HepG2 (cell line): ENCODE measurements around the gene TEX19. TPM values are rescaled to one million over a fixed set of nuclear protein-coding genes. Genes with fewer than 3 reads are reported as not detected.
A peak's percentile ranks its signal among the peaks of the same experiment; 100 is the strongest.

Experiments
- ATF7 ChIP-seq, 2 experiments: fragments of 450-650 bp in 1 of 2; sonication (generic) in 1 of 2; formaldehyde crosslinking in 1 of 2; IDR thresholded peaks; 2 replicates each; pipeline versions ENCODE4 v1.4.0 to v1.6.1; 2016 to 2020; ENCODE audit warnings: antibody characterized with exemption in 1 of 2, mild to moderate bottlenecking in 1 of 2, missing genetic modification reagents in 1 of 2
- CENPX ChIP-seq: sonication (generic); formaldehyde crosslinking; IDR thresholded peaks from 2 replicates; pipeline ENCODE4 v1.9.0; 2021; ENCODE audit warnings: mild to moderate bottlenecking, missing genetic modification reagents, moderate library complexity
- GFI1 ChIP-seq: sonication (generic); formaldehyde crosslinking; IDR thresholded peaks from 2 replicates; pipeline ENCODE4 v1.5.0; 2020; ENCODE audit warnings: missing genetic modification reagents, mild to moderate bottlenecking, borderline replicate concordance
- KDM1A ChIP-seq: IDR thresholded peaks from 2 replicates; pipeline ENCODE4 v1.6.1; 2016; ENCODE audit warnings: missing compliant biosample characterization
- KDM4B ChIP-seq: sonication (generic); formaldehyde crosslinking; IDR thresholded peaks from 2 replicates; pipeline ENCODE4 v1.4.0; 2020; ENCODE audit warnings: missing genetic modification reagents
- KLF13 ChIP-seq: sonication (generic); formaldehyde crosslinking; IDR thresholded peaks from 2 replicates; pipeline ENCODE4 v1.4.0; 2020; ENCODE audit warnings: mild to moderate bottlenecking, missing genetic modification reagents
- NR2F2 ChIP-seq: IDR thresholded peaks from 2 replicates; pipeline ENCODE4 v1.6.1; 2012; ENCODE audit warnings: low read depth, inconsistent platforms, borderline replicate concordance
- NRL ChIP-seq: sonication (generic); formaldehyde crosslinking; IDR thresholded peaks from 2 replicates; pipeline ENCODE4 v1.5.0; 2020; ENCODE audit warnings: missing genetic modification reagents, mild to moderate bottlenecking, moderate library complexity, borderline replicate concordance
- SIN3A ChIP-seq: IDR thresholded peaks from 2 replicates; pipeline ENCODE4 v1.6.1; 2011; ENCODE audit warnings: low read depth, mild to moderate bottlenecking, control low read depth, low read length, borderline replicate concordance
- SIX4 ChIP-seq: sonication (generic); formaldehyde crosslinking; IDR thresholded peaks from 2 replicates; pipeline ENCODE4 v1.4.0; 2020; ENCODE audit warnings: missing genetic modification reagents
- XBP1 ChIP-seq: sonication (generic); formaldehyde crosslinking; IDR thresholded peaks from 2 replicates; pipeline ENCODE4 v1.5.0; 2020; ENCODE audit warnings: missing genetic modification reagents
- ZNF10 ChIP-seq: sonication (generic); formaldehyde crosslinking; IDR thresholded peaks from 2 replicates; pipeline ENCODE4 v1.4.0; 2020; ENCODE audit warnings: mild to moderate bottlenecking, low read depth, missing genetic modification reagents, borderline replicate concordance
- ZNF138 ChIP-seq: sonication (generic); formaldehyde crosslinking; IDR thresholded peaks from 2 replicates; pipeline ENCODE4 v1.5.0; 2020; ENCODE audit warnings: mild to moderate bottlenecking, low read depth, missing genetic modification reagents
- ZNF335 ChIP-seq: sonication (generic); formaldehyde crosslinking; IDR thresholded peaks from 2 replicates; pipeline ENCODE4 v1.4.0; 2020; ENCODE audit warnings: missing genetic modification reagents
- ZNF431 ChIP-seq: sonication (generic); formaldehyde crosslinking; IDR thresholded peaks from 2 replicates; pipeline ENCODE4 v1.9.0; 2022; ENCODE audit warnings: missing genetic modification reagents, low read depth, mild to moderate bottlenecking, borderline replicate concordance
- ZNF563 ChIP-seq: sonication (generic); formaldehyde crosslinking; IDR thresholded peaks from 2 replicates; pipeline ENCODE4 v1.8.0; 2022; ENCODE audit warnings: mild to moderate bottlenecking, moderate library complexity, missing genetic modification reagents
- ZNF747 ChIP-seq: sonication (generic); formaldehyde crosslinking; IDR thresholded peaks from 2 replicates; pipeline ENCODE4 v1.8.1; 2023; ENCODE audit warnings: missing genetic modification reagents, mild to moderate bottlenecking, borderline replicate concordance
- ZSCAN31 ChIP-seq: sonication (generic); formaldehyde crosslinking; IDR thresholded peaks from 2 replicates; pipeline ENCODE4 v1.5.0; 2020; ENCODE audit warnings: low read depth, mild to moderate bottlenecking, missing genetic modification reagents
- polyA plus RNA-seq, 8 experiments: library from polyadenylated mRNA; depleted of rRNA in 3 of 8; stranded (reverse) in 7 of 8; unstranded in 1 of 8; fragments of >200 nt; fragmentation: Illumina TruSeq in 4 of 8; extraction: Trizol in 4 of 8; gene quantifications; 2 replicates each; pipeline versions ENCODE4 v1.2.1 to v1.2.3, GENCODE V29; 2011 to 2016; ENCODE audit warnings: low read depth in 4 of 8, missing spikeins in 1 of 8, mixed read lengths in 1 of 8; ENCODE audit not compliant: insufficient read depth in 1 of 8
- total RNA-seq, 5 experiments: library from RNA; depleted of rRNA; stranded (reverse); fragments of >200 nt; fragmentation: Illumina TruSeq; extraction: Trizol; gene quantifications; 2 replicates each; pipeline ENCODE4 v1.2.3, GENCODE V29; 2016; ENCODE audit warnings: low read depth in 1 of 5
- TF ChIP-seq, protein P1 (sequence below): sonication (generic); formaldehyde crosslinking; IDR thresholded peaks from 2 replicates; pipeline ENCODE4 v1.4.0; 2020; ENCODE audit warnings: missing genetic modification reagents, borderline replicate concordance

The TEX19 gene
- total and polyA plus RNA-seq, 2 of the 13 experiments (the other 11 are each of a cell fraction or from before 2014, with no cell fraction given), result 1.3 to 6.0 TPM

DNA sequence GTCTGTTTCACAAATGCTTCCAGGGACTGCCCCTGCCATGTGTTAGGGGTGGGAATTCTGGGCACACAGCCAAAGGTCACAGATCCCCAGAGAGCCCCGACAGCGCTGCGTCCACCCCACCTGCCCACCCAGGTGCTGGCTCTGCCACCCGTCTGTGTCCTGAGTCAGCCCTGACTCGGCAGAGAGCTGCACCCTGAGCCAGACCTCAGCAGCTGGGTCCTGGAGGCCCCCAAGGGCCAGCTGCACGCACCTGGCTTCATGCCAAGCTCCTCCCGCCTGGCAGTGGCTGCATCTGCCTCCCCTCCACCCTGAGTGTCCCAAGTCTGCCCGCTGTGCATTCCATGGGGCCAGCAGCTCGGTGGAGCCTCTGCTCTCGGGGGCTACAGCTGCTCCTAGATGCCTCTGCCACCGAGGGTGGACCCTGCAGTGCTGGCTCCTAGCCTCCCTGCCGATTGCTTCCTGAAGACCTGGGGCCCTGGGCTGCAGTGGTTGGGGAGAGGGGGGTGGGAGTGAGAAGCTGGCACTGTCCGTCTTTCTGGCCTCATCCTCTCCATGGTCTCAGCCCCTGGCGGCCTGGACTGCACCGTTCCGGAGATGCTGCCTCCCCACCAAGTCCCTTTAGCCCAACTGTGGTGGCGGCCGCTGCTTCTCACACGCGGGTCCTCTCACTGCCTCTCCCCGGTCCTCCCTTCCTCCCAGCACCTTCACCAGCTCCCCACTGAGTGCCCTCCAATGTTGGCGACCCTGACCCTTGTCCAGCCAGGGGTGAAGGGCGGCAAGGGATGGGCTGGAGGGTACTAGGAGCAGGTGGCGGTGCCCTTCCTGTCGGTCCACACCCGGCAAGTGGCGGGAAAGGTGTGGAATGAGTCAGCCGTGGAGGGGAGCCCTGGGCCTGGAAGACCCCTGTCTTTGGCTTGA is 28.5 kb upstream of the TEX19 start (continued):
- TF ChIP-seq ZSCAN31 (CRISPR knock-in tag), result peak; percentile 81; the same call in 1 of the 2 replicates
- TF ChIP-seq ZNF431 (CRISPR knock-in tag), result no peak
- no peak; the same call in 1 of the 2 replicates for TF ChIP-seq ZNF138
- TF ChIP-seq SIX4 (CRISPR knock-in tag), result no peak
- peak; percentile 62; the same call in 1 of the 2 replicates for TF ChIP-seq KDM1A
- peak; percentile 59; the same call in 1 of the 2 replicates for TF ChIP-seq NRL (CRISPR knock-in tag)
- no peak for TF ChIP-seq CENPX (CRISPR knock-in tag)
- TF ChIP-seq KLF13 (CRISPR knock-in tag), result peak; percentile 46; the same call in 1 of the 2 replicates
- peak; percentile 62; the same call in 1 of the 2 replicates for TF ChIP-seq ZNF747 (CRISPR knock-in tag)
- peak; percentile 70; the same call in 1 of the 2 replicates for TF ChIP-seq ZNF335 (CRISPR knock-in tag)
- peak; percentile 64; the same call in 1 of the 2 replicates for TF ChIP-seq SIN3A
- TF ChIP-seq, protein P1, sequence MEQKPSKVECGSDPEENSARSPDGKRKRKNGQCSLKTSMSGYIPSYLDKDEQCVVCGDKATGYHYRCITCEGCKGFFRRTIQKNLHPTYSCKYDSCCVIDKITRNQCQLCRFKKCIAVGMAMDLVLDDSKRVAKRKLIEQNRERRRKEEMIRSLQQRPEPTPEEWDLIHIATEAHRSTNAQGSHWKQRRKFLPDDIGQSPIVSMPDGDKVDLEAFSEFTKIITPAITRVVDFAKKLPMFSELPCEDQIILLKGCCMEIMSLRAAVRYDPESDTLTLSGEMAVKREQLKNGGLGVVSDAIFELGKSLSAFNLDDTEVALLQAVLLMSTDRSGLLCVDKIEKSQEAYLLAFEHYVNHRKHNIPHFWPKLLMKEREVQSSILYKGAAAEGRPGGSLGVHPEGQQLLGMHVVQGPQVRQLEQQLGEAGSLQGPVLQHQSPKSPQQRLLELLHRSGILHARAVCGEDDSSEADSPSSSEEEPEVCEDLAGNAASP (CRISPR knock-in tag), result peak; percentile 94
- TF ChIP-seq ZNF563 (CRISPR knock-in tag), result no peak
- no peak for TF ChIP-seq ZNF10
- TF ChIP-seq NR2F2, result 0 out of 2 replicates have a peak, but pooled peaks have one; percentile 28
- TF ChIP-seq ATF7 (IDR thresholded peaks at IDR 0.05), result no peak
- TF ChIP-seq ATF7 (CRISPR knock-in tag; IDR thresholded peaks at IDR 0.05), result no peak; the same call in 1 of the 2 replicates
- TF ChIP-seq XBP1, result no peak
- TF ChIP-seq KDM4B (CRISPR knock-in tag), result peak; percentile 85; the same call in 1 of the 2 replicates
- 0 out of 2 replicates have a peak, but pooled peaks have one; percentile 52 for TF ChIP-seq GFI1 (CRISPR knock-in tag)
